T-helper 2 cell (primary cell): ENCODE results near the gene SFRP2.

Source experiments
- DNase-seq, 5 experiments: peaks; one replicate each; pipeline versions ENCODE4 v3.0.0 to v3.0.0-alpha.2; 2012 to 2022

The SFRP2 gene

GRCh38 chr4:153794006-153794405 lies 5.1 kb upstream of the SFRP2 start:
- no peak for DNase-seq

GRCh38 chr4:153792618-153793247 lies 3.9 kb upstream of the SFRP2 start:
- no peak for DNase-seq

- no peak for DNase-seq
Measured at GRCh38 chr4:153791746-153792617, 3.1 kb upstream of the SFRP2 start.

GRCh38 chr4:153790962-153791551 lies 2.2 kb upstream of the SFRP2 start:
- peak in 1 of 5 experiments; percentile 10 for DNase-seq

- DNase-seq, result no peak
Measured at GRCh38 chr4:153790500-153790865, 1.6 kb upstream of the SFRP2 start.

GRCh38 chr4:153789741-153790499 lies 1.0 kb upstream of the SFRP2 start:
- no peak for DNase-seq

GRCh38 chr4:153788051-153788412 lies 851 bp downstream of the SFRP2 start:
- no peak for DNase-seq

GRCh38 chr4:153787575-153787974 lies 1.3 kb downstream of the SFRP2 start:
- no peak for DNase-seq

GRCh38 chr4:153787061-153787560 lies 1.8 kb downstream of the SFRP2 start:
- DNase-seq, result no peak

GRCh38 chr4:153785910-153786721 lies 2.8 kb downstream of the SFRP2 start:
- DNase-seq, result peak in 1 of 5 experiments; percentile 20

GRCh38 chr4:153784166-153784699 lies 4.7 kb downstream of the SFRP2 start:
- no peak for DNase-seq

GRCh38 chr4:153782581-153782980 lies 6.3 kb downstream of the SFRP2 start:
- DNase-seq, result no peak

GRCh38 chr4:153781717-153782416 lies 7.0 kb downstream of the SFRP2 start:
- no peak for DNase-seq

GRCh38 chr4:153781280-153781679 lies 7.6 kb downstream of the SFRP2 start:
- no peak for DNase-seq

- peak in 1 of 5 experiments; percentile 30 for DNase-seq
Measured at GRCh38 chr4:153780876-153781275, 8.0 kb downstream of the SFRP2 start.

GRCh38 chr4:153780221-153780620 lies 8.7 kb downstream of the SFRP2 start:
- DNase-seq, result no peak

- no peak for DNase-seq
Measured at GRCh38 chr4:153778383-153778782, 10.5 kb downstream of the SFRP2 start.

- DNase-seq, result no peak
Measured at GRCh38 chr4:153777421-153777820, 11.5 kb downstream of the SFRP2 start.

GRCh38 chr4:153776601-153777000 lies 12.3 kb downstream of the SFRP2 start:
- DNase-seq, result no peak

GRCh38 chr4:153773236-153773690 lies 15.6 kb downstream of the SFRP2 start:
- no peak for DNase-seq

GRCh38 chr4:153771046-153771445 lies 17.8 kb downstream of the SFRP2 start:
- DNase-seq, result no peak
